Measurements from ENCODE around the gene MTX1.
"Not testable (repeated sequence)": the region's sequence is repeated elsewhere in the genome, so short reads cannot be mapped to it uniquely, and the experiment has no call there.

The MTX1 gene, protein sequence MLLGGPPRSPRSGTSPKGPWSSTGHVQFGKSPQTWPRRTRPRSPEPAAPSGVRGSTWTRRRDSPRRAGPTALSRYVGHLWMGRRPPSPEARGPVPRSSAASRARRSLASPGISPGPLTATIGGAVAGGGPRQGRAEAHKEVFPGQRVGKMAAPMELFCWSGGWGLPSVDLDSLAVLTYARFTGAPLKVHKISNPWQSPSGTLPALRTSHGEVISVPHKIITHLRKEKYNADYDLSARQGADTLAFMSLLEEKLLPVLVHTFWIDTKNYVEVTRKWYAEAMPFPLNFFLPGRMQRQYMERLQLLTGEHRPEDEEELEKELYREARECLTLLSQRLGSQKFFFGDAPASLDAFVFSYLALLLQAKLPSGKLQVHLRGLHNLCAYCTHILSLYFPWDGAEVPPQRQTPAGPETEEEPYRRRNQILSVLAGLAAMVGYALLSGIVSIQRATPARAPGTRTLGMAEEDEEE

DNA sequence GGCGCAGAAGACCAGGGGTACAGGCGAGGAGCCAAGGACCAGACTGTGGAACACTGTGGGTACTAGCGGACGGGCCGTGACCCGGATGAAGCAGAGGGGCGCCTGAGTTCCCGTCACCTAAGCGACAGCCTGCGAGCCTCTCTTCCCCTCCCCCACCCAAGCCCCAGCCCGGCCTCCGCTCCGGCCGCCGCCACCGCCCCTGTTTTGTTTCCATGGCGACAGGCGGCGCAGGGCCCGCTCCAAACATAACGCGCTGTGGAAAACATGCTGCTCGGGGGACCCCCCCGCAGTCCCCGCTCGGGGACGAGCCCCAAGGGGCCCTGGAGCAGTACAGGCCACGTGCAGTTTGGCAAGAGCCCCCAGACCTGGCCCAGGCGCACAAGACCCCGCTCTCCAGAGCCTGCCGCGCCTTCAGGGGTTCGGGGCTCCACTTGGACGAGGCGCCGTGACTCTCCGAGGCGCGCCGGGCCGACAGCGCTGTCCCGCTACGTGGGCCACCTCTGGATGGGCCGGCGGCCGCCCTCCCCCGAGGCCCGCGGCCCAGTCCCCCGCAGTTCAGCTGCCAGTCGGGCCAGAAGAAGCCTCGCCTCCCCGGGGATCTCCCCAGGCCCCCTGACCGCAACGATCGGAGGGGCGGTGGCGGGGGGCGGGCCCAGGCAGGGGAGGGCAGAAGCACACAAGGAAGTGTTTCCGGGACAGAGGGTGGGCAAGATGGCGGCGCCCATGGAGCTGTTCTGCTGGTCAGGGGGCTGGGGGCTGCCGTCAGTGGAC, at the start of gene MTX1:
Gene MTX1 (plus strand): TSS at position 155 of the 771 bp plus-strand sequence. CDS start 110 bp downstream, at position 265.
- no peak for DNase-seq (ENCODE audit: low read depth)

DNA sequence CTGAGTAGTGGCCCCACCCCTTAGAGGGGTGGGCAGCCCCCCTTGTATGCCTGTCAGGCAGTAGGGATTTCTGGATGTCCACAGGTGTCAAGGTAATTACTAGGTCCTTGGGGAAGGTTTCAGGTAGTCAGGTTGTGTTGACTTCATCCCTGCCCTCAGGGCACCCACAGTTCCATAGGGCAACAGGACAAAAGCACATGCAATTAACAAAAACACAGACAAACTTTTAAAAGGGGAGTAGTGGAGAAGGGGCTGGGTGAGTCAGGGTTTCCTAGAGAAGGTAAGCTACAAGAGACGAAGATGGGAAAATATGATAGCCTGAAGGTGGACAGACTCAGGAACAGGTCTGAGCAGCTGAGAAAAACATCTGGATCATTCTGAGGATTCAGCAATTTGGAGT, 49.5 kb upstream of the MTX1 start:
- DNase-seq (ENCODE audit: low read depth): no peak

DNA sequence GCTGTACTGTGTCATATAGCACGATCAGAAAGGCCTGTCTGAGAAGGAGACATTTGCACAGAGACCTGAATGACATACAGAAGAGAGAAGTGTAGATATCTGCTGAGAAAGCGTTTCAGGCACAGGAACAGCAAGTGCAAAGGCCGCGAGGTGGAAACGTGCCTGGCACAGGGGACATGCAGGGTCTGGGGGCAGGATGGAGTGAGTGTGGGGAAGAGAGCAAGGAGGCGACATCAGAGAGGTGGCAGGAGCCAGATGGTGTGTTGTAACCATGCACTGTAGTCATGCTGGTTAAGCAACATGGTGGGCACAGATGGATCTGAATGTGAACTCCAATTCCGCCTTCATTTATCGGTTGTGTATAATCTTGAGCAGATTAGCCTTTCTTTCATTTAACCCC, 48.4 kb upstream of the MTX1 start:
- DNase-seq (ENCODE audit: low read depth): no peak

DNA sequence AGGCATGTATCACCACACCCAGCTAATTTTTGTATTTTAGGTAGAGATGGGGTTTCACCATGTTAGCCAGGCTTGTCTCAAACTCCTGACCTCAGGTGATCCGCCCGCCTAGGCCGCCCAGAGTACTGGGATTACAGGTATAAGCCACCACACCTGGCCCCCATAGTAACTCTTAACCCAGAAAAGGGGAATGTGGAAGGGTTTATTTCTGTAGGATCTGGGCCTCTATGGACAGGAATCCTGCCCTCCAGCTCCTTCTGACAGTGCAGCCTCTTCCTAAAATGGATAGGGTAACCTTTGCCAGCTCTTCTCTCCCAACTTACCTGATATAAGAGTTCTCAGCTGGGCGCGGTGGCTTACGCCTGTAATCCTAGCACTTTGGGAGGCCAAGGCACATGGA, 45.9 kb upstream of the MTX1 start:
- DNase-seq (ENCODE audit: low read depth): not testable (repeated sequence)

DNA sequence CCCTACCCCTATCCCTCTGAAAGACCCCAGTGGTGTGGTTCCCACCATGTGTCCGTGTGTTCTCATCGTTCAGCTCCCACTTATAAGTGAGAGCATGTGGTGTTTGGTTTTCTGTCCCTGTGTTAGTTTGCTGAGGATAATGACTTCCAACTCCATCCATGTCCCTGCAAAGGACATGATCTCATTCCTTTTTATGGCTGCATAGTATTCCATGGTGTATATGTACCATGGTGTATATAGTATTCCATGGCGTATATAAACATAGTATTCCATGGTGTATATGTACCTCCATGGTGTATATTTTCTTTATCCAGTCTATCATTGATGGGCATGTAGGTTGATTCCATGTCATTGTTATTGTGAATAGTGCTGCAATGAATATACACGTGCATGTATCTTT, 44.7 kb upstream of the MTX1 start:
- not testable (repeated sequence) for DNase-seq (ENCODE audit: low read depth)

DNA sequence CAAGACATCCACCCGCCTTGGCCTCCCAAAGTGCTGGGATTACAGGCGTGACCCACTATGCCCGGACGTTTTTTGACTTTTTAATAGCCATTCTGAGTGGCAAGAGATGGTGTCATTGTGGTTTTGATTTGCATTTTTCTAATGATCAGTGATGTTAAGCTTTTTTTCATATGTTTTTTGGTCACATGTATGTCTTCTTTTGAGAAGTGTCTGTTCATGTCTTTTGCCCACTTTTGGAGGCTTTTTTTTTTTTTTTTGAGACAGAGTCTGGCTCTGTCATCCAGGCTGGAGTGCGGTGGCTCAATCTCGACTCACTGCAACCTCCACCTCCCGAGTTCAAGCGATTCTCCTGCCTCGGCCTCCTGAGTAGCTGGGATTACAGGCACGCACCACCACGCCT, 43.9 kb upstream of the MTX1 start:
- DNase-seq (ENCODE audit: low read depth): not testable (repeated sequence)

DNA sequence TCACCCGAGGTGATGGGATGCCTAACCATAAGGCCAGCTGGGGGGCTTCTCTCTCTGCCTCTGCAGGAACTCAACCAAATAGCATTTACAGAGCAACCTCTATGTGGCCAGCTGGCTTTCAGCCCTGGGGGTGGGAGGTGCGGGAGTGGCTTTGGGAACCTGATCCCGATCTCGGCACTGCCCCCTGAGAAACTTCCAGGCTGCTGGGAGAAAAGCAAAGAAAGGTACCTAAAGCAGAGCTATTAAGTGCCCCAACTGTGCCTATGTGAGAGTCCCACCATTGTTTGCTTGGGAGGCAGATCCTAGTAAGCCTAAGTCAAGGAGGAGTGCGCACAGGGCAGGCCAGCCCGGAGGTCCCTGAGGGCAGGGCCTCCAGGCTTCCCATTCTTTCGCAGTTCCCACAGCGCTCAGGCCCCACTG, 42.4 kb upstream of the MTX1 start:
- DNase-seq (ENCODE audit: low read depth): no peak

DNA sequence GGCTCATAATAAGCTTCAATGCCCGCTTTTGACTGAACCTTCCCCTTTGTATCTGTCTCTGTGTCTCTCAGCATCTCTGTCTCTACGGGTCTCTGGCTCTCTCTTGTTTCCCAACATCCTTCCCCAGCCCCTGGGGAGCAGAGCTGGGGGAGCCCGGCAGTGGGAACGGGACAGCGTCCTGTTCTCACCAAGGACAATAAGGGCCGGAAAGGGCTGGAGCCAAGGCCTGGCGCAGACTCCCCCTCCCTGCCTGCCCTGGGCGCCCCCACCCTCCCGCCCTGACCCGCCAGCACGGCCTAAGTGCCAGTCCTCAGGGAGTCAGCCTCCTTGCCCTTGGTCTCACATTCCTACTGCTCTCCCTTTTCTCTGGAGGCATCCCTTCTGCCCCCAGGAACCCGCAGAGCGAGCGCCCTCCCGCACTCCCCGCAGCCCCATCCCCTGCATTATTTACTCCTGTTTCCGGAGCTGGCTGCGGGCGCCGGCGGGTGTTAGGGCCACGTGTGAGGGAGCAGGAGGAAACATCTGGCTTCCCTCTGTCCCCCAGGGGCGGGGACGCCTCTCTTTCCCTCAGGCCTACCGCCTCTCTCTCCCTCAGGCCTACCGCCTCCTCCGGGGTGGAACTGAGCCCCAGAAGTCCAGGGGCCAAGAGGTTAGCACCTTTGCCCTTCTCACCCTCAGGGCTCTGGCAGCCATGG, 41.9 kb upstream of the MTX1 start:
- no peak for DNase-seq (ENCODE audit: low read depth)

DNA sequence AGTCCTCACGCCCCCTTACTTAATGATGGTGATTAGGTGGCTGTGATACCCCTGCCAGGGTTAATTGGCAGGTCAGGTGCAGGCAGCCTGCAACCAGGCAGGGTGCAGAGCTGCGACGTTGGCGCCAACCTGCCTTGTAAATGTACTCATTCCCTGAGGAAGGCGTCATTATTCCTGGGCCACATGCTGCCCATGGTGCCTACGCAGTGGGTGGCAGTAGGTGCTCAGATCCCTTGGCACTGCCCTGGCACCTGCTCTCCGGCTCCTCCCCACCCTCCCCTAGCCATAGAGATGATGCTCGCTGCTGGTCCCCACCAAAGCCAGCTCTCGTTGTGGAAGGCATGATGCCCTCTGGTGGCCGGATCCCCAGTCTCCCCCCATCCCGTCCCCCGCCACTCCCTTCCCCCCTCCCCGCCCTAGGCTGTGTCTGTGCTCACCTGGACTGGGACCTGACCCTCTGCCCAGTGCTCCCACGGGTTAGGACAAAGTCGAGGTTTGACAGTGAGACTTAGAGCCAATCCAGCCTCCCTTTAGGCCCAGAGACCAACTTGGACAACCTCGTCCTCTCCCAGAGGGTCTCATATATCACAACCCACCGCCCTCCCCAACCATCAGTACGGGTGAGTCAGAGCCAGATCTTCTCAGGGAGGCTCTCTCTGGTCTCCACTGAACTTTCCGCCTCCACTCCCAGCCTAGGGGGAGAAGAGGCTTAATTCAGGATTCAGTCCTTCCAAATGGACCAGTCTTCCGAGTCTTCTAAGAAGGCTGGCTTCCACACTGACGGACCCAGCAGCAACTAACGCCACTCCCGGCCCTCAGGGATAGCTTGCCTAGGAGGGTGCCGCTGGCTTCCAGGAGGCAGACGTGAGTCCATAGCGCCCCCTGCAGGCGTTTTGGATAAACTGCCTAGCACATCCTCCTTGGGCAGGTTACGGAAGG, 41.1 kb upstream of the MTX1 start:
- peak; percentile 54 for DNase-seq (ENCODE audit: low read depth)

DNA sequence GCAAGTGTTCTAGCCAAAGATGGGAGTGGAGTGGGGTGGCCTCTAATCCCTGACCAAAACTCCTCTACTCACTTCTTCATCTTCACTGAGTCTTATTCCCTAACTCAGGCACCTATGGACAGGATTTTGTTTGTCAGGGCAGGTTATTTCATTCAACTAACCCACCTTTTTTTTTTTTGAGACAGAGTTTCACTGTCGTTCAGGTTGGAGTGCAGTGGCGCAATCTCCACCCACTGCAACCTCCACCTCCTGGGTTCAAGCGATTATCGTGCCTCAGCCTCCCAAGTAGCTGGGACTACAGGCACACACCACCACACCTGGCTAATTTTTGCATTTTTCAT, 40.4 kb upstream of the MTX1 start:
- not testable (repeated sequence) for DNase-seq (ENCODE audit: low read depth)

DNA sequence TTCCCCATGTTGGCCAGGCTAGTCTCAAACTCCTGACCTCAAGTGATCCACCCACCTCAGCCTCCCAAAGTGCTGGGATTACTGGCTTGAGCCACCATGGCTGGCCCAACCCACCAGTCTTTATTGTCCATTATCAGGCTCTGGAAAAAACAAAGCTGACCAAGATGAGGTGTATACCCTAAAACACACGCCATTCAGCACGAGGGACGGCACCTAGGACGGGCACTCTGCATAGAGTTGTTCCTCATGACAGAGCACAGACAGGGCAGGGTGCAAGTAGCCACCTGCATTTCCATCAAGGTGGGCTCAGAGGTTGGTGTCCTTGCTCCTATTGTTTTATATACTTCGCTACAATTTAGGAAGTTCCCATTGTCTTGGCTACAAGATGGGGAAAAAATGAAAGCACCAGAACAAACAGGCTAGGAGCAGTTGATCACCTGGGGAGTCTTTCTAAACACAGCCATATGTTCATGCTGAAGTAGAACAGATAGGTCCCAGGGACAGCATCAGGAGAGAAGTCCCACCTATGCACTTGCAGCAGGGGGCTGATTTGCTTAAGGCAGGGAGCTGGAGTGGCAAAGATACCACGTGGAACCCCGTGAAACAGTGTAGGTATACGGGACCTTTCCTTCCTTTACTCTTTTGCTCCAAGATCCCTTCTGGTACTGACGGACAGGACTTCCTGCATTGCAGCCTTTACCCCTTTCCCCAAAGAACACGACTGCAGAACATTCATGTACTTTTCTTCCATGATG, 39.9 kb upstream of the MTX1 start:
- no peak for DNase-seq (ENCODE audit: low read depth)

DNA sequence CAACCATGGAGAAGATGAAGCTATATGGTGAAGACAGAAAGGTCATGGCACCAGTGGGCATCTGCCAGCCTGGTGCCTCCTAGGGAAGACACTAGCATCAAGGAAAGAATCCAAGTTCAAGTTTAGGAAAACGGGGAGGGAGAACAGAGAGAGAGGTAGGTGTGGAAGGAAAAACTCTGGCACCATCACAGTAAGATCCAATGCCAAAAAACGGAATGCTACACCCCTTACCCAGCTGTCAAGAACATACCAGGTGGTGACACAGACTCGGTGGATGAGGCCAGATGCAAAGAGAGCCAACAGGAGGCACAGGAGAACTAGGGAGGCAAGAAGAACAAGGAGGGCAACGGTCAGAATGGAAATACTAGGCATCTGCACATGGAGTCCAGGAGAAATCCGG, 39.0 kb upstream of the MTX1 start:
- no peak for DNase-seq (ENCODE audit: low read depth)

DNA sequence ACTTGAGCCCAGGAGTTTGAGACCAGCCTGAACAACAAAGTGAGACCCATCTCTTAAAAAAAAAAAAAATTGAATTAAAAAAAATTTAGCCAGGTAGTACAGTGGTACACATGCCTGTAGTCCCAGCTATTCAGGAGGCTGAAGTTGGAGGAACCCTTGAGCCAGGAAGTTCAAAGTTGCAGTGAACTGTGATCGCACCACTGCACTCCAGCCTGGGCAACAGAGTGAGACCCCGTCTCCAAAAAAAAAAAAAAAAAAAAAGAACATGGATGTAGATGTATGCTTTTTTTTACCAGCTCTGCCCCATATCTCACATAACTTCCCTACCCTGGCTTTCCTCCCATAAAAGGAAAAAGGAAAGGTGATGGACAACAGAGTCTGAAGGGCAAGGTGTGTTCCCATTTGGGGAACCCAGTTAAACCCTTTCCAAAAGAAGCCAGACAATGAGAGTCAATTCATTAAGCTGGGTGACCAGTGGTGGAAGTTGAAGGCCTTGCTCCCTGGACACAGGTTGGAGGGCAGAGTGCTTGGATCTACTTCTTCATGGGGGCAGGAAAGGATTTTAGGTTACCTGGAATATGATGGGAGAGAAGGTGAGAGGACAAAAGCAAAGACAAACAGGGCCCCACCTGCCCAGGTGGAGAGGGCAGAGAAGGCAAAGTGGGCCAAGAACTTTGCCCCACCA, 38.3 kb upstream of the MTX1 start:
- DNase-seq (ENCODE audit: low read depth): no peak

DNA sequence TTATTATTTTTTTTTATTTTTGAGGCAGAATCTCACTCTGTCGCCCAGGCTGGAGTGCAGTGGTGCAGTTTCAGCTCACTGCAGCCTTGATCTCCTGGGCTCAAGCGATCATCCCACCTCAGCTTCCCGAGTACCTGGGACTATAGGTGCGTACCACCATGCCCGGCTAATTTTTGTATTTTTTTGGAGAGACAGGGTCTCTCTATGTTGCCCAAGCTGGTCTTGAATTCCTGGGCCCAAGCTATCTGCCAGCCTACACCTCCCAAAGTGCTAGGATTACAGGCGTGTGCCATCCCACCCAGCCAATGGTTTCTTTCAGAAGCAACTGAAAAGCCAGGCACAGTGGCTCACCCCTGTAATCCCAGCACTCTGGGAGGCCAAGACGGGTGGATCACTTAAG, 37.7 kb upstream of the MTX1 start:
- no peak for DNase-seq (ENCODE audit: low read depth)

DNA sequence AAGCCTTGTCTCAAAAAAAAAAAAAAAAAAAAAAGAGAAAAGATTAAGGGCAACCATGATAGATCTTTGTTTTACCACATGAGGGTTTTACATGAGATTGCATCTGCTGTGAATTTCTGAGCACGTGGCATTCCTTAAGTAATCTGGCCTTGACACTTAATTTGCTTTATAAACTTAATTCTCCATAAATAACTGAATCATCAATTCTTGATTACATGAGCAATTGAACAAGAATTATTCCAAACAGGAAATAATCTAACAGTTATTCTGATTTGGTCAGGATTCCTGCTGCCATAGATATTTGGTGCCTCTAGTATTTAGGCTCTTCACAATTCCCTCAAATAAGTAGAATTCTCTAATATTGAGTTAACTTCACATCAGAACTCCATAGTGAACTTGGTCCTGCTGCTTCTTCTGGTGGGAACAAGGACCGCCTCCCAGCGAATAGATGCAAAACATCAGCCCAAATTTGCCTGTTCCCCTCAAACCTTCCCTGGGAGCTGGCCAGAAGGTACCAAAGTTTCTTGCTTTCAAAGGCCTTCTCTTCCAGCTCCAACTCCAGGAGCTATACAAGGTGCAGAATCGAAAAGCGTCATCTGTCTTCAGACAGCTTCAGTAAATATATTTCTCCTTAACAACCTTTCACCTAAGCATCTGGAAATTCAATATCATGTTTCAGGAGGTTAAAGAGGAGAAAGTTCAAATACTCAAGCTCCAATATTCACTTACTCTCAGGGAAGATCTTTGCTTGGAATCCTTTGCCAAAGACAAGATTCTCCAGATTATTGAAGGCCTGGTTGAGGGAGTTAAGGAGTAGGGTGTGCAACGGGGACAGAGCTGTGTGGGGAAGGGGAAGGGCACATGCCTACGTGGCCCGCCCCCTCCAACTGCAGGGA, 36.4 kb upstream of the MTX1 start:
- no peak for DNase-seq (ENCODE audit: low read depth)

DNA sequence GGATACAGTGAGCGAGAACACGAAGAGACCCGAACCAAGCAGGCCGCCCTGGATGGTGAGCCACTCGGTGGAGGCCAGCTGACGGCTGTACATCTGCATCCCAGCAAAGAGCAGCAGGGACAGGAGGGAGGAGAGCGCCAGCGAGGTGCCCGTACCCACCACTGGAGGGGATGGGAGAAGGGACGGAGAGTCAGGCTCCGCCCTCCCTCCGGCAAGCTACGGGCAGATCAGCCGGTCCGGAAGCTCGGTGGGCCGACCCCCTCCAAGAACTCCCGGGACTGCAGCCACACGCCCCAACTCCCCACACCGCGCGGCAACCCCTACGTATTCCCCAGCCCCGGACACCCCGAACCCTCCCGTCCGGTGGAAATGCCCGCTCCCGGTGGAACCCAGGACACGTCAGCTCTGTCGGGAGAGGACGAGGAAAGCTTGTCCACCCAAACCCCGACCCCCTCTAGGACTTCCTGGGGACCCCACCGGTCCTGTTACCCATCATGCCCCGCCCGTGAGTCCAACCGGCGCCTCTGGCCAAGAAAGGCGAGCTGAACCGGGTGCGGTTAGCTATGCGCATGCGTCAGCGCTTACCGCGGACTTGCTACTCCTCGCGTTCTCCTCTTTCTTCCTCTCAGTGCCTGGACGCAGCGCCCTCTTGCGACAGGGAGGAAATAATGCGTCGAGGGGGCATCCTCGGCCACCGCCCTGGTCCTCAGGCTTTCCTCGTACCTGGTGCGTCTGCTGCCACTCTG, 35.6 kb upstream of the MTX1 start, which contains the start of gene KRTCAP2:
Gene KRTCAP2 (minus strand): TSS at position 573 of the 746 bp plus-strand sequence. CDS start 80 bp downstream, at position 493.
- DNase-seq (ENCODE audit: low read depth): peak; percentile 85

DNA sequence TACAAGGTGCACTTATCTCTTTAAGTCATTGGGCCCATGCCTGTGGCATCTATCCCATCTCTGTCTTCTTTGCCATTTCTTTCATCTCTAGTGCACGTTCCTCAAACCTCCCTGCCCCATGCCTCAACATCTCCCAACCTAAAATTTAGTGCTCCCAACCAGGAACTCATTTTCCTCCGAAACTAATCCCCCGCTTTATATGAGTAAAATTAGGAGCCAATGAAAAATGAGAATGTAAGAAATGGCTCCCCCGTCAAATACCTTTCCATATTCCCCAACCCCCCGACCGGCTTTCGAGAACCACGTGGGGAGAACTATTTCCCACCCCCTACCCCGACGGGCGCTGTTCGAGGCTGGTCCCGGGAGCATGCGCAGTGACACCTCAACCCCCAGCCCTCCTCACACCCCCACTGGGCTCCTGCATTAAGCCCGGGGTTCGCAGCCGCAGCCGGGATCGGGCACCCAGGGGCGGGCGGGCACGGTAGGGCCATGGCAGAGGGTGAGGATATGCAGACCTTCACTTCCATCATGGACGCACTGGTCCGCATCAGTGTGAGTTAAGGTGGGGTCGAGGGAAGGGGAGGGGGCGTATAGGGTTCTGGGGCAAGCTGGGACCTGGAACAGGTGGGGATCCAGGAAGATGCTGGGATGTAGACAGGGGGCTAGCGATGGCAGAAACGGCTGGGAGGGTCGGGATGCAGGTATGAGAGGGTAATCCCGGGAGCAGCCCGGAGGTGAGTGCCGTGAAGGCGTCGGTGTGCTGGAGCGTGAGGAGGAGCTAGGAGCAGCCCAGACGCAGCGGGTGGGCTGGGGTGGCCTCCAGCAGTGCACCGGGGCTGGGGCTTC, 34.8 kb upstream of the MTX1 start, which contains the start of gene TRIM46:
Gene TRIM46 (plus strand): TSS at position 372 of the 846 bp plus-strand sequence. CDS start 118 bp downstream, at position 490.
- DNase-seq (ENCODE audit: low read depth): peak; percentile 20

Data from HS-27A (cell line).